GM19328 (cell line): ENCODE measurements around the gene TMEM120B.
"Not testable (repeated sequence)": the region's sequence is repeated elsewhere in the genome, so short reads cannot be mapped to it uniquely, and the experiment has no call there.

ENCODE experiments used
- ATAC-seq: cut with Tn5 transposase; IDR thresholded peaks from one replicate; pipeline ENCODE4 v1.9.1; 2021; ENCODE audit warnings: mild to moderate bottlenecking, moderate library complexity; ENCODE audit not compliant: unreplicated experiment

The TMEM120B gene

GRCh38 chr12:121712461-121713256 is at the start of gene TMEM120B:
TMEM120B (plus strand) TSS chr12:121712752; CDS start chr12:121712896, 144 bp downstream.
- peak; percentile 84 for ATAC-seq

GRCh38 chr12:121663610-121663929 is 49.0 kb upstream of the TMEM120B start:
- no peak for ATAC-seq

DNA sequence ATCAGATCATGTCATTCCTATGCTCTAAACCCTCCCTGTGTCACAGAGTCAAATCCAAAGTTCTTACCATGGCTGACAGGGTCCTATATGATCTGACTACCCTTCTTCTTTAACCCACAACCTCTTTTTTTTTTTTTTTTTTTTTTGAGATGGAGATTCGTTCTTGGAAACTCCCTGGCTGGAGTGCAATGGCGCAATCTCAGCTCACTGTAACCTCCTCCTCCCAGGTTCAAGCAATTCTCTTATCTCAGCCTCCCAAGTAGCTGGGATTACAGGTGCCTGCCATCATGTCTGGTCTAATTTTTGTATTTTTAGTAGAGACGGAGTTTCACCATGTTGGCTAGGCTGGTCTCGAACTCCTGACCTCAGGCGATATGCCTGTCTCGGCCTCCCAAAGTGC is 45.7 kb upstream of the TMEM120B start:
- ATAC-seq, result not testable (repeated sequence)

GRCh38 chr12:121668750-121669520 is 43.6 kb upstream of the TMEM120B start:
- ATAC-seq, result no peak

DNA sequence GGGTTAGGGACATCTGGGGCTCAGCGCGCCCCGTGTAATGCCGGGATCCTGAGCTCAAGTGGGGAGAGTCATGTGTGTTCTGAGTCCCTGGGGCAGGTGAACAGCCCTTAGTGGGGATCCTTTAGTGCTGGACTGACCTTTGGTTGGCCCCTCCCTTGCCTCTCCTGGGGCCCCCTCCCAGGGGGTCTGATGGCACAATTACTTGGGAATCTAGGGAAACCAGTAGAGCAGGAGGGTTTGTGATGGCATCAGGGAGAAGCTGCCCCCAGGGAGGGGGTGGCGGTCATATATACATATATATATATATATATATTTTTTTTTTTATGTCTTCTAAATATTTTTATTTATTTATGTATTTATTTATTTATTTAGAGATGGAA is 43.0 kb upstream of the TMEM120B start, which contains the start of gene MORN3:
Gene MORN3 (minus strand): TSS at position 134 of the 380 bp plus-strand sequence. CDS start 171 bp downstream, outside the sequence.
- no peak for ATAC-seq

DNA sequence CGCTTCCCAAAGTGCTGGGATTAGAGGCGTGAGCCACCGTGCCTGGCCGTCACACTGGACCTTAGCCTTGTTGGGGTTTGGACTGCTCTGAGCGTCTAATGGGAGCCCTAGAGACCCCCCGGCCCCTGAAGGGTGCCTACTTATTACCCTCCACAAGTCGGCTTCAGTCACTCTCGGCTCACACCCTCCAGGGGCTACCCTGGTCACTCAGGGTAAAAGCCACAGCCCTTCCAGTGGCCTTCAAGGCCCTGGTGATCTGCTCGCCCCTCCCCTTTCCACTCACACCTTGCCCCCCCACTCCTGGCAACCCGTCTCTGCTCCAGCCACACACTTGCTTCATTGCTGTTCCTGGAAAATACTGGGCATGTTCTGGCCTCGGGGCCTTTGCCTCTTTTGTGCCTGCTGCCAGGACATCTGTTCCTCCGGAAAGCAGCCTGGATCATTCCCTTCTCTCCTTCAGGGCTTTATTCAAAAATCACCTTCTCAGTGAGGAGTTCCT is 39.5 kb upstream of the TMEM120B start:
- no peak for ATAC-seq

DNA sequence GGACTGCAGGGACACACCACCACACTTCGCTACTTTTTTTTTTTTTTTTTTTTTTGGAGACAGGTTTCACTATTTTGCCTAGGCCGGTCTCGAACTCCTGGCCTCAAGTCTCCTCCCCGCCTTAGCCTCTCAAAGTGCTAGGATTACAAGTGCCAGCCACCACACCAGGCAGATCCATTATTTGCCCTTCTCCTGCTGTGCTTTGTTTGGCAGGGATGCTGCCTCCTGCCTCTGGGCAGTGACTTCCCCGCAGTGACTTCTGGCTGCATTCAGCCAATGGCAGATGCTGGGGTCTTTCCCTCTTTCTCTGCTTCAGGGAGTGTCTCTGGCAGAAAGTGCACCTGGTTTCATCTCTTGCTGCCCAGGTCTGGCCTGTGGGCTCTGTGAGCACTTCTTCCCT is 36.4 kb upstream of the TMEM120B start:
- ATAC-seq, result no peak

DNA sequence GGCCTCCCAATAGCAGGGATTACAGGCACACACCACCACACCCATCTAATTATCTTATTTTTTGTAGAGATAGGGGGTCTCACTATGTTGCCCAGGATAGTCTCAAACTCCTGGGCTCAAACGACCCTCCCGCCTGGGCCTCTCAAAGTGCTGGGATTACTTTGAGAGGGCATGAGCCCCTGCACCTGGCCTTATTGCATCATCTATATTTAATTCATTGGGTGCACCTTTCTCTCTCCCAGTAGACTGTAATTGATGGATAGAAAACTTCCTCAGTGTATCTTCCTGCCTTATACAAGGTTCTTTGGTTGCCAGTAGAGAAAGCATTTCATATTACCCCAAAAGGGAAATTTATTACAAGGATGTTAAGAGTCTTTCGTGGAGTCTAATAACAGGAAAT is 34.2 kb upstream of the TMEM120B start:
- no peak for ATAC-seq

DNA sequence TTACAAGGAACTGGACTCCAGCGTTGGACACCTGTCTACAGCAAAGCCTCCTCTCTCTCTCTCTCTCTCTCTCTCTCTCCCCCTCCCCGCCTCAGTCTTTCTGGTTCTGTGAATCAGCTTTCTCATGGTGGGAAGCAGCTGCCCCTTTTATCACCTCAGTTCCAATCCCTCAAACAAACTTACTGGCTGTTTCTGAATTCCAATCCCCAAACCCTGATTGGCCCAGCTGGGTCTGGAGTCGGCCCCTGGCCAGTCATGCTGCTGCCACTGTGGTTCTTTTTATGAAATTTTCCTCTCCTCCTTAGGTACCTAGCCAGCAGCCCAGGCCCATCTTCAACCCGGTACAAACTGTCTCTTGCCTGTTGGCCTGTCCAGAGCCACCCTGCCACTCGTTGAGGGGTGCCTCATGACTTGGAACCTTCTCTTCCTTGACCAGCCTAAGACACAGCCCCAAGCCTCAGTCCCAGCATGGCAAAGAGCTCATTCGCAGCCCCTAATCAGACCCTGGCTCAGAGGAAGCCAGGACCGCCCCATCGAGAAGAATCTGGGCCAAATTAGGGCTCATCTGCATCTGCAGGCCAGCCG is 33.7 kb upstream of the TMEM120B start:
- no peak for ATAC-seq

DNA sequence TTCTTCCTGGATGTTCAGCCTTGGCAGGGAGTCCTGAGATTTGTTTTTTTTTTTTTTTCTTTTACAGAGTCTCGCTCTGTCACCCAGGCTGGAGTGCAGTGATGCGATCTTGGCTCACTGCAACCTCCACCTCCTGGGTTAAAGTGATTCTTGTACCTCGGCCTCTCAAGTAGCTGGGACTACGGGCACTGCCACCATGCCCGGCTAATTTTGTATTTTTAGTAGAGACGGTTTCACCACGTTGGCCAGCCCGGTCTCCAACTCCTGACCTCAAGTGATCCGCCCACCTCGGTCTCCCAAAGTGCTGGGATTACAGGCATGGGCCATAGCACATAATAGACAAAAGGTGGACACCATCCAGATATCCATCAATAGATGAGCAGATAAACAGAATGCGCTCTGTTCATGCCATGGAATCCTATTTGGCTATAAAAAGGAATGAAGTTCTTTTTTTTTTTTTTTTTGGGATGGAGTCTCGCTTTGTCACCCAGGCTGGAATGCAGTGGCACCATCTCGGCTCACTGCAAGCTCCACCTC is 32.8 kb upstream of the TMEM120B start:
- not testable (repeated sequence) for ATAC-seq

DNA sequence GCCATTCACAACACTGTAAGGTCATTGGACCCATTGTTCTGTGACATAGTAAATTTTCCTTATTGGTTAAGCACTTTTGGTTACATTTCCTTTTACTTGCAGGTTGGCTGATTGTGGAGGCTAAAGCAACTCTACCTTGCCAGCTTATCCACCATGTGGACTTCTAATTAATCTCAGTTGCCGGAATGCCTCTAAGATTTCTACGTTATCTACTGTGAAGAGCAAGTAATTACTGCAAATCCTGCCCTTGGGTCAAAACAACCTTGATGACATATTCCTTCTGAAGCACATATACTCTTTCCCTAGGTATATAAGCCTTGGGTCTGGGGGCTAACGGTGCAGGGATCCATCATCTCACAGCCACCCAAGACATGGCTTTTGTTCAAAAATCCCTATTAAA is 23.6 kb upstream of the TMEM120B start:
- no peak for ATAC-seq

- ATAC-seq, result no peak
These were observed 23.1 kb upstream of the TMEM120B start for GRCh38 chr12:121689430-121689829.

DNA sequence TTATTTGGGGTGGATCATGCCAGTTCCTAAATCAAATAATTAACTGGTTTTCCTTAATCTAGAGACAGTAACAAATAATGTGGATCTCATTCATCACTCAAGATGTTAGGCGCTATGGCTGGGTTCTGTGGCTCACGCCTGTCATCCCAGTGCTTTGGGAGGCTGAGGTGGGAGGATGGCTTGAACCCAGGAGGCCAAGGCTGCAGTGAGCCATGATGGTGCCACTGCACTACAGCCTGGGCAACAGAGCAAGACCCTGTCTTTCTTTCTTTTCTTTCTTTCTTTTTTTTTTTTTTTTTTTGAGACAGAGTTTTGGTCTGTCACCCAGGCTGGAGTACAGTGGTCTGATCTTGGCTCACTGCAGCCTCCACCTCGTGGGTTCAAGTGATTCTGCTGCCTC is 19.8 kb upstream of the TMEM120B start:
- ATAC-seq, result not testable (repeated sequence)

GRCh38 chr12:121693155-121693687 is 19.3 kb upstream of the TMEM120B start:
- ATAC-seq, result no peak

DNA sequence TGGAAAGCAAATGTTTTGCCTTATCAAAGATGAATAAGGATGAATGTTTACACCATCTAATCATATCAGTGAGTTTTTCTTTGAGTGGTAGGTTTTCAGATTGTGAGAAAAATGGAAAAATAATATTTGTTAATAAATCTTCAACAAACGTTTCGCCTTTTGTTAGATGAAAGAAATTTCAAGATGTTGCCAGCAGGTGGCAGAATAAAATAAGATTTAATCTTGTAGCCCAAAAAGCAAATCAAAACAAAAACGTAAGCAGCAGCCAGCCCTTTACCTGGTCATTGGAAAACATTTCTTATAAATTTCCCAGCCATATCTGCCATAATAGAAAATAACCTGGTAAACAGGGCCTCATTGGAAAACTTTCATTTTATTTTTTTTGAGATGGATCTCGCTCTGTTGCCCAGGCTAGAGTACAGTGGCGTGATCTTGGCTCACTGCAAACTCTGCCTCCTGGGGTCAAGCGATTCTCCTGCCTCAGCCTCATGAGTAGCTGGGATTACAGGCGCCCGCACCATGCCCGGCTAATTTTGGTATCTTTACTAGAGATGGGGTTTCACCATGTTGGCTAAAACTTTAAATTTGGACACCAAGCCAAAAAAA is 15.4 kb upstream of the TMEM120B start:
- ATAC-seq, result no peak

GRCh38 chr12:121697861-121698260 is 14.7 kb upstream of the TMEM120B start:
- not testable (repeated sequence) for ATAC-seq

GRCh38 chr12:121701667-121702277 is 10.8 kb upstream of the TMEM120B start:
- no peak for ATAC-seq

DNA sequence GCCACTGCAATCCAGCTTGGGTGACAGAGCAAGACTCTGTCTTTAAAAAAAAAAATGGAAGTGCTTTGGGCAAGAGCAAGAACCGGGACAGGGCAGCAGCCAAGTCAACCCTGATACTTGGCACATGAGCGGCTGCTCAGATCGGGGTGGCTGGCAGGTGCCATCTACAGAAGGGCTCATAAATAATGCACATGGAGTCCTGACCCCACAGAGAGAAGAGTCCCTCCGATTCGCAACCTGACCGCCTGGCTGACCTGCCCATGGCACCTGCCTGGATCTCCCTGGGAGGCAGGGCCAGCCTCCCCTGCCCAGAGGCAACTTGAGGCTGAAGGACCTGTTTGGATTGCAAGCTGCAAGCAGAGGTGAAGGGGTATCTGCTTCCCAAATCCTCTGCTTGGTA is 9.6 kb upstream of the TMEM120B start:
- no peak for ATAC-seq

DNA sequence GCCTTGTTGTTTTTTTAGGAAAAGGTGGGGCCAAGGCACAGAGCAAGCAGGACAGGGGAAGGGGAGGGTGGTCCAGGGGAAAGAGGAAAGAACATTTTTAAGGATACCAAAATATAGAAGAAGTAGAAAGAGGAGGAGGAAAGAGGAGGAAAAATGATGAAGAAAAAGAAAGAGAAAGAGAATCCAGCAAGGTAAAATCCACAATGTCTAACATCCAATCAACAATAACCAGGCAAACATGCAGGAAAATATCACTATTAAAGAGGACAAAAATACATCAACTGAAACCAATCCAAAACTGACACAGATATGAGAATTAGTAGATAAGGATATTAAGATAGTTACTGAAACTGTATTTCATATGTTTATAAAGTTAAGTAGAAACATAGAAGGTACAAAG is 7.0 kb upstream of the TMEM120B start:
- no peak for ATAC-seq
